ACHN (cell line): ENCODE data around the gene RGS1.

Experiments used
- DNase-seq: peaks from one replicate; pipeline ENCODE4 v3.0.0-alpha.2; 2015
- in situ Hi-C: cut with HindIII; loops from 2 replicates; pipeline ENCODE4 v1.10.0; 2017; ENCODE audit warnings: low sequenced_read_pairs, low pct_ligation_motif_present, low pct_unique_long_range_greater_than_20kb

Gene RGS1

DNA sequence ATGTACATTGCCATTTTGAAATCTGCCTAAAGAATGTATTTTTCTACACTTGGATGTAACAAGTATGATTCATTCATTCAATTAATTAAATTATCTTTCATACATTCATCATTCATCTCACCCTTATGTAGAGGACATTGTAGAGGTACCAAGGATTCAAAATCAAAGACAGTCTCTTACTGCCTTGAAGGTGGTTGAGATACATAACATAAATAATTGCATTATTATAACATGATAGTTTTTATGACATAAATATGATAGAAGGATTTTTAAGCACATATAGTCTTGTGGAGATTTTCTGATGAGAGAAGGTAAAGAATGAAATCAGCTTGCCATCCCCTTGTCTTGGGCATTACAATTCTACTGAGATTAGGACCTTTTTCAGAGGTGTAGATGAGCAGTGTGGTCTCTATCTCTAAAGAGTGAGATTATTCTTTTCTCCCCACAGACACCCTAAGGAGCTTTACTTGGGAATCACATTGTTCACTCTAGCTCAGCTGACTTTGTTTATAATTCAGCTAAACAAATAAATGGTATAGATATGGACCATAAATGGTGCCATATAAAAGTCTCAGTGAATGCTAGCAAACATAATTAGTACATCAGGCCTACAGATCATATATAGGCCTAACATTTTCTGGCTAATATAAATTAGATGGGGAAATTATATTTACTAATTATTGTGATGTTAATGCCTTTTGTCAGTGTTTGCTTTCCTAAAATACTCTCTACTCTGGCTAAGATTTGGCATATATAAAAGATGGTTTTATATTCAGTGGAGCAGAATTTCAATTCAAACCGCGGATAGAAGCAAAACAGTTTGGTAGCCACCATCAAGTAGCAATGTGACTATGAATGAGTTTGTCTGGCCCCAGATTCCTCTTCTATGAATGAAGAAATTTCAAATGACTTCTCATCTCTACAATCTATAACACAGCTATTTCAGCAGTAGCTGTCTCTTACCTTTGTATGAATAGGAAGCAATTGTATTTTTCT is 1.9 kb downstream of the RGS1 start:
- in situ Hi-C loops: loop anchor here (25.0 kb wide), 1 partner anchor 90 kb away; no protein-coding TSS in a partner anchor
- DNase-seq: no peak

DNA sequence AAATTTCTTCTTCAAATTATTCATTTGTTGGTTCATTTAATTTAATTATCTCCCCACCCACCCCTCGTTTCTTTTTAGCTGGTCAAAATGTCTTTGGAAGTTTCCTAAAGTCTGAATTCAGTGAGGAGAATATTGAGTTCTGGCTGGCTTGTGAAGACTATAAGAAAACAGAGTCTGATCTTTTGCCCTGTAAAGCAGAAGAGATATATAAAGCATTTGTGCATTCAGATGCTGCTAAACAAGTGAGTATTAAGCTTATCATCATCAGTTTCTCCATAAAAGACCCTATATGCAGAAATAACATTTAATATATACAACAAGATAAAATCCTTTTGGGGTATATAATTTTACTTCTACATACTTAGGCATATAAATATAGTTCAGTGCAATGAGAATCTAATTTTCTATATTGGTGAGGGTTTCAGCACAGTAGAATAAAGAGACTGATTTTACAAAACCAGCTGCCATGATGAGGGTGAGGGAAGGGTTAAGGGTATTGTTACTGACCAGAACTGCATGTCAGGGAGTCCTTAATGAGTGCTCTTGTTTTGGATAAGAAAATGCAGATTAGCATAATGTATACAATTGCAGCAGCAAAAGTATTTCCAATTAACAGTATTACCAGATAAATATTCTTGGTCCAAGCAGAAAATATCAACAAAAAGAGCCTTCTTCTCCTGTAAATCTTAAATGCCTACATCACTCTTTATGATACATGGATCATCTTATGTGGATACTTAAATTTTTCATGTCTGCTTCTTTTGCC is 2.8 kb downstream of the RGS1 start:
- DNase-seq: no peak
- in situ Hi-C loops: loop anchor here (25.0 kb wide), 1 partner anchor 91 kb away; no protein-coding TSS in a partner anchor

DNA sequence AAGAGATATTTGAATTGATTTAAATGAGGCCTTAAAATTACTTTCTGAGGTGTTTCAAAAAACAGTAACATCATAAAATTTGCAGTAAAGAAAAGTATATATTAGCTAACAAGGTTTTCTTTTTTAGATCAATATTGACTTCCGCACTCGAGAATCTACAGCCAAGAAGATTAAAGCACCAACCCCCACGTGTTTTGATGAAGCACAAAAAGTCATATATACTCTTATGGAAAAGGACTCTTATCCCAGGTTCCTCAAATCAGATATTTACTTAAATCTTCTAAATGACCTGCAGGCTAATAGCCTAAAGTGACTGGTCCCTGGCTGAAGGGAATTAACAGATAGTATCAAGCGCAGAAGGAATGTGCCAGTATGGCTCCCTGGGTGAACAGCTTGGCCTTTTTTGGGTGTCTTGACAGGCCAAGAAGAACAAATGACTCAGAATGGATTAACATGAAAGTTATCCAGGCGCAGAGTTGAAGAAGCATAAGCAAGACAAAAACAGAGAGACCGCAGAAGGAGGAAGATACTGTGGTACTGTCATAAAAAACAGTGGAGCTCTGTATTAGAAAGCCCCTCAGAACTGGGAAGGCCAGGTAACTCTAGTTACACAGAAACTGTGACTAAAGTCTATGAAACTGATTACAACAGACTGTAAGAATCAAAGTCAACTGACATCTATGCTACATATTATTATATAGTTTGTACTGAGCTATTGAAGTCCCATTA is 3.6 kb downstream of the RGS1 start:
- no peak for DNase-seq
- in situ Hi-C loops: loop anchor here (25.0 kb wide), 1 partner anchor 92 kb away; no protein-coding TSS in a partner anchor

DNA sequence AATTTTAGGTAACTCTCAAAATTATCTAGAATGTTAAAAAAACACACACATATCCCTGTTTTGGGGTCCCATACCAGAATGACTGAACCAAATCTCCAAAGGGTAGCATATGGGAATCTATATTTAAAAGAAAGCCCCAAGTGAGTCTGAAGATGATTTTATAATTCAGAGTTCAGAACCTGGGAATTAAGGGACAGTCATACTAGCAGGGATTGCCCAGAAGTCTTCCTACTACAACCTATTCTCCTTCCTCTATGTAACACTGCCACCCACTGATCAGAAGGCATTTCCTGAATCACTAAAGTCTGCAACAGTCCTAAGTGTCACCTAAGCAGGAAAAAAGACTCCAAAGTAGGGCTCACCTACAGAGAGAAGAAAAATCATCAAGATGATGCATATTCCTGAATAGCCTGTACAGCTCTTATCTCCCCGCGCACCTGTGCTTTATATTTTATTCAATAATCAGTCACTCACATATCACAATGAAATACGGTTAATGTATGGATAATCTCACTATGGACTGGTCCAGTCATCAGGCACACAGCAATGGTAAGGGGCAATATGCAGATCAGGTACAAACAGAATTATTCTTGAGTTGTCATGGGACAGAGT is 4.9 kb downstream of the RGS1 start:
- DNase-seq: peak; percentile 67
- in situ Hi-C loops: loop anchor here (25.0 kb wide), 1 partner anchor 93 kb away; no protein-coding TSS in a partner anchor

DNA sequence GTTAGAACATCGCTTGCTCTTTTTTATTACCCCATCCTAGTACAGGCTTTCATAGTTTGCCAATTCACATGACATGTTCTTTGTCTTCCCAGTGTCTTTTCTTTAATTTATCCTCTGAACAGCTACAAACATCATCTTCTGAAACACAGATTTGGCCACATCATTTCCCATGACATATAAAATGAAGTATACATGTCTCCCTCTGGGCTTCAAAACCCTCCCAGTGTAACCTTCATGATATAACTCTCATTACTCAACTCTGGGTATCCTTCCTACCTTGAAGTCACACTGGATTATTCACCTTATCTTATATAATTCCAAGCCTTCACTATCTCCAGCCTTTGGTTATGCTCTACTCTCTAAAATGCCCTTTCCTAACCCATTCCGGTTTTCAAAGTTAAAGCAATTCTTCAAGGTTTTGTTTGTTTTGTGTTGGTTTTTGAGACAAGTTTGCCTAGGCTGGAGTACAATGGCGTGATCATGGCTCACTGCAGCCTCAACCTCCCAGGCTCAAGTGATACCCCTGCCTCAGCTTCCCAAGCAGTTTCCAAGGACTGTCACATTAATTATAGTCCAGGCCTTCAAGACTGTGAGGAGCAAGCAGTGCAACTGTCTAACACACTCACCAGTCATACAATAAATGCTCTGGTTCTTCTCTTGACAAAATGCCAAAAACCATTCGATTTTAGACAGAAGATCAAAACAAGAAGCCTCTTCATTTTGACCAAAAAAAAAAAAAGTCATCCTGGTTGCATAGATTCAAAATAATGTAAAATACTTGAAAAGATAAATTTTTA is 5.8 kb downstream of the RGS1 start:
- in situ Hi-C loops: loop anchor here (25.0 kb wide), 1 partner anchor 94 kb away; no protein-coding TSS in a partner anchor
- no peak for DNase-seq

DNA sequence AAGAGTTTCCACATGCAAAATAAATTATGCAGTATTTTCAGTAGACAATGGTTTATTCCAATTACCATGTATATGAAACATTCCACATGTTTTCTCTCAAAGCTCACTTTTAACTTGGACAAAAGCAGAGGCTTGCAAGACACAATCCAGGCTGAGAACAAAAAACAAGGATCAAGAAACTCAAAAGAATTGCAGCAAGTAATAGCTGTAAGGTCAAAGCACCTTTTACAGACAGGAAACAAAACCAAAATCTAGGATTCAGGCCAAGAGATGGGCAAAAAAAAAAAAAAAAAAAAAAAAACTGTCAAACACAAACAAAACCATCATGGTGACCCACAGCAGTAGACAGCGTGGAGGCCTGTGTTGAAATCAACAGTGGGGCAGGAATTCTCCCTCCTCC is 9.3 kb downstream of the RGS1 start:
- in situ Hi-C loops: loop anchor here (25.0 kb wide), 1 partner anchor 98 kb away; no protein-coding TSS in a partner anchor

DNA sequence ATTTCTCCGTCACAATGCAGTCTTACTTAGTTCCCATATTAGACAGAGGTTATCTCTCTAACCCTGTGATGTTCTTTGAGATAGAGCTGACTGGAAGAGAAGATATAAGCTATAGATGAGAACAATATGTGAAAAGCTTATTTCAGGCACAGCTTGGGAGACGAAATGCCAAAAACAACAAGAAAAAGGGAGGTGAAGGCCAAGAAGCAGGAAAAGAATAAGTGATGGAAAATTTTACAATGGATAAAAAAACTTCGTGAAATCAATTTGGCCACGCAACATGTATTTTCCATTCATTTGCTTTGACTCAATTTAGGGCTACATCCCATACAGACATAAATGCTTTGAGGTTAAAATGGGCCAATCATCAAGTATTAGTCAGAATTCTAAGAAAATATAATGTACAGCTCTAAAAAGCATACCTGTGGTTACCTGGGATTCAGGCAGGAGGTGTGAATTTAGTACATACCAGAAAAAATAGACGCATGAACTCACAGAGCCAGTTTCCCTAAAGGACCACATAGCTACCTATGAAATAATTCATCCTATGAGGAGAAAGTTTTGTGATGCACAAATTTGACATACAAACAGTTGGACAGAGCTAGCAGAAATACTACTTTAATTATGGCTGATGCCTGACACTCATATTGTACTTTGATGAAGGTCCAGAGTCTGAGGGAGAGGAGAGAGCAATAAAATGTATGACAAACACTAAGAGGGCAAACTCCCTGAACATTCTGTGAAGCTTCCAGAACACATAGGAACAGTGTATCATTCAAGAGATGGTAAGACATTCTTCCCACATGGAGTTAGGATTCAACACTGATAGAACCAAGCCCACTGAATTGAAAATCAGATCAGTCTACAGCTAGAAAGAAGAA is 12.1 kb downstream of the RGS1 start:
- in situ Hi-C loops: loop anchor here (25.0 kb wide), 1 partner anchor 100 kb away; no protein-coding TSS in a partner anchor

More for the DNA sequence above, 9.3 kb downstream of the RGS1 start:
- DNase-seq: no peak

DNA sequence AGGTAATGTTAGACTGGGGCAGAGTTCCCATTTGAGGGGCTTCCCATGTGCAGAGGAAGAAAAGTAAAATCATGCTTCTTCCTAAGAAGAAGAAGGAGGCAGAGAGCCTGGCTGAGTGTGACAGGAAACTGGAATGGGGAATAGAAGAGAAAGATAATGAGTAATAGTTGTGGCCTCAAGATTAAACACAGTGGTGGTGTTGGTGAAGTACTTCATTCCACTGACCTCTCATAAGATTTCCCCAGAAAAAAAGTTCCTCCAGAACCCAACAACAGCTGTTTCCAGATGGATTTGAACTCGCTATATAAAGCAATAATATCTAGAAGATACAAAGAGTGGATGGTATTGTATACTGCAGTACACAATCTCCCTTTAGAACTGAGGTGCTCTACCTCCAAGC is 13.0 kb downstream of the RGS1 start:
- DNase-seq: no peak
- in situ Hi-C loops: loop anchor here (25.0 kb wide), 1 partner anchor 101 kb away; no protein-coding TSS in a partner anchor

More for the DNA sequence above, 12.1 kb downstream of the RGS1 start:
- DNase-seq: no peak

DNA sequence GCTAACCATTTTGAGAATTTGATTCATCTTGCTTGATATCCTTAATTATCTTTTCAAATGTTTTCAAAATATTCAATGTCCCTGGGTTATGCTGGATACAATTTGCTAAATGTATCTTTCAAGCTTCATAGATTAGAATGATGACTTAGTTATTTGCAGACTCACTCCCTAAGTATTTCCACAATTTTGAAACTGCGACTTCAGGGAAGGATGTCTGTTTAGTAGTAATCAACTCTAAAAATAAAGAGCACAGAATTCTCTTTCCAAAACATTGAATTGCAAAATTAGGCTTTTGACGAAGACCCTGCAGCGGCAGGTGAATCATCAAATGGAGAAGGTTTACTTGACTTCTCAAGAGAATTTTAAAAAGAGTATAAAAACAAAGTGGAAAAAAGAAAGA is 14.2 kb downstream of the RGS1 start:
- no peak for DNase-seq
- in situ Hi-C loops: loop anchor here (25.0 kb wide), 1 partner anchor 103 kb away; no protein-coding TSS in a partner anchor

DNA sequence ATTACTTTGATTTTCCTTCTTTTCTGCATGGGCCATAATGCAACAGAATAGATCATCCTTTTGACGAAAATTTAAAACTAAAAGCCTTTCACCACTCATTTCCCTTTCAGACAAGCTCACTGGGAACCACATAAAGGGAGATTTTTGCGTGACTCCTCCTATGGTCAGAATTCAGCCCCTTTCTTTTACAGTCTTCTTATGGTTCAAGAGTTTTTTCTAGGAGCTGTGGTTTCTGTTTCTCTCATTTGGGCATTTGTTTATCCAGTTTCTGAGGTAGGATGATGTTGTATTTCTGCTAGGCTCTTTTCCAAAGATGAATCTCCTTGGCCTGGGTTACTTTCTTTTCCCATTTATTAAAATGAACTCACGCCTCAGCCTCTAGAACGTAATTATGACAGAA is 16.9 kb downstream of the RGS1 start:
- in situ Hi-C loops: loop anchor here (25.0 kb wide), 1 partner anchor 105 kb away; no protein-coding TSS in a partner anchor

DNA sequence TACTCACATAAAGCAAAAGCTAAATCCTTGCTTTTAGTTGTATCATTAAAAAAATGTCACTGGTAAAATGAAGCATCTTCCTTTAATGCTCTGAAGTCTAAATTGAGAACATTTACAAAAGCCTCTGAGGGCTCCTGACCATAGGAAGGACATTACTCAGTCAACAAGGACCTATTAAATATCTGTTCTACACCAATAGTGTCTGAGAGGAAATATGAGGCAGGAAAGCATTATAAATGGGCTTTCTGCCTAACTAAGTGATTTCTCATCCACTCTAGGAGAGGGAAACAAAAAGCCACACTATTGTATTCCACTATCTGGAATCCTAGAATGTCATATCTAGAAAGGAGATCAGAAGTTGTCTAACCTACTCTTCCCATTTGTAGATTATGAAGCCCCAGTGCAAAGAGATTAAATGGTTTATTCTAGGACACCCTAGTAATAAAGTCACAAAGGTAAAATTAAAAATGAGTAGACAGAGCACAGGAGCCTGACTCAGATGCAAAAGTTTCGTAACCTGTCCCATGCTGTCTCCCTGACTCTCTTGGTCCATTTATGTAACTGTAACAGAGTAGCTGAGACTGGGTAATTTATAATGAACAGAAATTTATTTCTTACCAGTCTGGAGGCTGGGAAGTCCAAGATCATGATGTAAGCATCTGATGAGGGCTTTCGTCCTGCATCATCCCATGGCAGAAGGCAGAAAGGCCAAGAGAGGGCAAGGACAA is 17.6 kb downstream of the RGS1 start:
- in situ Hi-C loops: loop anchor here (25.0 kb wide), 1 partner anchor 106 kb away; no protein-coding TSS in a partner anchor
- DNase-seq: no peak

More for the DNA sequence above, 16.9 kb downstream of the RGS1 start:
- DNase-seq: no peak

DNA sequence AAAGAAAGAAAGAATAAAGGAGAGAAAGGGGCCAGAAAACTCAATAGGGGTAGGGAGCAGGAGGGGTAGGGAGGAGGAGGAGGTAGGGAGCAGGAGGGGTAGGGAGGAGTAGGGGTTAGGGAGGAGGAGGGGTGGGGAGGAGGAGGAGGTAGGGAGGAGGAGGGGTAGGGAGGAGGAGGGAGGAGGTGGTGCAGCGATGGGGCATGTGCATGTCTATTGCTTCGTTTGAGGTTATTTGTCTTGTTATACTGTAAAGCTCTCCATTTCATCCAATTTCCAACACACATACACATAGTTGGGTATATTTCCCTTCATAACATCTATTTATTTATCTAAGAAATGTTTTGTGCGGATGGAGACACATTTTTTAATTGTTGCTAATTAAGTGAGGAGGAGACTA is 19.7 kb downstream of the RGS1 start:
- no peak for DNase-seq
- in situ Hi-C loops: loop anchor here (25.0 kb wide), 1 partner anchor 108 kb away; no protein-coding TSS in a partner anchor

DNA sequence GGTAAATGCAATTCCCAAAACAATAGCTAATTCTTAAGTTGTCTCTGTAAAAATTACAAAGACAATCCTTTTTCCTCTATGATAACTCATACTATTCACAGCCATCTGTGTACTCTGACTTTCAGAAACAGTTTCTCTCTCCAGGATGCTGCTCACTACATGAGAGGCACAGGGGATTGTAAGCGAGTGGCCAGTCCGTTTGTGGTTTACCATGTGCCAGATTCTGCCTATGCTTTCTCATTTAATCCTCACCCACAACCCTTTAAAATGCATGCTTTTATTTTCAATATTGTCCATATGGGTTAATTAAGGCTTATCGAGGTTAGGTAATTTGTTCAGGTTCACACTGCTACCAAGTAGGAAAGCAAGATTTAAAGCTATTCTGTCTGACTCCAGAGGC is 23.0 kb downstream of the RGS1 start:
- no peak for DNase-seq
- in situ Hi-C loops: loop anchor here (25.0 kb wide), 1 partner anchor 111 kb away; no protein-coding TSS in a partner anchor

DNA sequence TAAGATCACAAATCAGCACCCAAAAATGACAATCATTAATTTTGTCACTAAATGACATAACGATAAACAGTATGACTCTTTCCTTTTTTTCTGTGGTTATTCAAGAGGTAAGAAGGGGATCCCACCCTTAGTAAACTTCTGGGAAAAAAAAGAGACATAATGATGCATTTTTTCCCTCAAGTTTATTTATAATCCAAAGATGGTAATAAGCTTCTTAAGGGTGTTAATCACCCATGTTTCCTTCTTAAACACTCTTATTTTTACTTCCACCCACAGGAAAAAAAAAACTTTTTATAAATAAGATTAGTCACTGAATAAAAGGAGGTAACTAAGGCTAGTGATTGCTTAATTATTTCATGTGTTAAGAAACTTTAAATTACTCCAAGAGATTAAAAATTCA is 24.7 kb downstream of the RGS1 start:
- no peak for DNase-seq
- in situ Hi-C loops: no loop called here

DNA sequence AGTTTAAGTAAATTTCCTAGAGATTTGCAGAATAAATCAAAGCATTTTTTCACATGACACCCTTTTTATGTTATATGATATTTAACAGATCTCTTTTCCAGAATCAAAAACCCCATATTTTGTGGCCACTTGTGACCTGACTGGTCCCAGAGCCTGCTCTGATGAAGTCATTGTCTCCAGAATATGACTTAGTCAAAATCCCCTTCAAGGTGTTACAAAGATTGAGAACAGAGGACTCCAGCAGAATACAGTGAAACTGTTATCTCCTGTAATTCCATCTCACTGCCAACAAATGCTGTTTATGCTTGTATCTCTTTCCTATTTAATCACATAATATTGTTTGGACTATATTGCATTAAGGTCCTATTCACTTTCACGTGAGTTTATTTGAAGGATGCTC is 25.6 kb downstream of the RGS1 start:
- no peak for DNase-seq
- in situ Hi-C loops: no loop called here
